Measurements from ENCODE around the gene HOXD11.

DNA sequence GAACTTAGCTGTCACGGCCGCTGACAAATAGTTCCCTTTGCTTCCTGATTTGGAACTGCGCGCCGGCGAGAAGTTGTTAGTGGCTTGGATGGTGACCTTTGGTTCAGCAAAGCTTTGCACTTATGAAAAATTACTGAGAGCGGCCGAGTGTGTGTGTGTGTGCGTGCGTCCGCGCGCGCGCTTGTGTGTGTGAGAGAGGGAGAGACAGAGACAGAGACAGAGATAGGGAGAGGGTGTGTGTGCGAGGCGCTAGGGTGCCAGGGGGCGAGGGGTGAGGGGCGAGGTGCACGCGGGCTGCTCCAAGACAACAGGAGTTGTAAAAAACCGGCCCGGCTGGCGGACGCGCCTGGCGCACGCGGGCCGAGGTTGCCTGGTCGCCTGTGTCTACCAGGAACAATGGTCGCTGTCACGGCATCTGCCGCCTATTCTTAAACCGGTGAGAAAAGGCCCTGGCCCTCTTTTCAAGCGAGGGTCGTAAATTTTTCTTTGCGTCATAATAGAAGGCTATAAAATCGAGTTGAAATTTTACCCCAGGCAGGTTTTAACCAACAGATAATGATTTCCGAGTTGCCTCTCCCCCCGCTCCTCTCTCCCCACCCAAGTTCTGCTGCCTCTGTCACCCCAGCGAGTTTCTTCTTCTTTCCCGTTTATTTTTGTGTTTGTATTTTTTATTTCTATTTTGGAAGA, 50.6 kb downstream of the HOXD11 start:
- TF ChIP-seq, protein P1, sequence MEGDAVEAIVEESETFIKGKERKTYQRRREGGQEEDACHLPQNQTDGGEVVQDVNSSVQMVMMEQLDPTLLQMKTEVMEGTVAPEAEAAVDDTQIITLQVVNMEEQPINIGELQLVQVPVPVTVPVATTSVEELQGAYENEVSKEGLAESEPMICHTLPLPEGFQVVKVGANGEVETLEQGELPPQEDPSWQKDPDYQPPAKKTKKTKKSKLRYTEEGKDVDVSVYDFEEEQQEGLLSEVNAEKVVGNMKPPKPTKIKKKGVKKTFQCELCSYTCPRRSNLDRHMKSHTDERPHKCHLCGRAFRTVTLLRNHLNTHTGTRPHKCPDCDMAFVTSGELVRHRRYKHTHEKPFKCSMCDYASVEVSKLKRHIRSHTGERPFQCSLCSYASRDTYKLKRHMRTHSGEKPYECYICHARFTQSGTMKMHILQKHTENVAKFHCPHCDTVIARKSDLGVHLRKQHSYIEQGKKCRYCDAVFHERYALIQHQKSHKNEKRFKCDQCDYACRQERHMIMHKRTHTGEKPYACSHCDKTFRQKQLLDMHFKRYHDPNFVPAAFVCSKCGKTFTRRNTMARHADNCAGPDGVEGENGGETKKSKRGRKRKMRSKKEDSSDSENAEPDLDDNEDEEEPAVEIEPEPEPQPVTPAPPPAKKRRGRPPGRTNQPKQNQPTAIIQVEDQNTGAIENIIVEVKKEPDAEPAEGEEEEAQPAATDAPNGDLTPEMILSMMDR (conservative IDR thresholded peaks at IDR 0.05; ENCODE audit: low read length), result no peak
- TF ChIP-seq EZH2phosphoT487 (IDR thresholded peaks at IDR 0.05; ENCODE audit: borderline replicate concordance, low read depth, low read length), result no peak
